ENCODE data around the gene ZNF816.
"Not testable (repeated sequence)": the region's sequence is repeated elsewhere in the genome, so short reads cannot be mapped to it uniquely, and the experiment has no call there.

ZNF816 gene

DNA sequence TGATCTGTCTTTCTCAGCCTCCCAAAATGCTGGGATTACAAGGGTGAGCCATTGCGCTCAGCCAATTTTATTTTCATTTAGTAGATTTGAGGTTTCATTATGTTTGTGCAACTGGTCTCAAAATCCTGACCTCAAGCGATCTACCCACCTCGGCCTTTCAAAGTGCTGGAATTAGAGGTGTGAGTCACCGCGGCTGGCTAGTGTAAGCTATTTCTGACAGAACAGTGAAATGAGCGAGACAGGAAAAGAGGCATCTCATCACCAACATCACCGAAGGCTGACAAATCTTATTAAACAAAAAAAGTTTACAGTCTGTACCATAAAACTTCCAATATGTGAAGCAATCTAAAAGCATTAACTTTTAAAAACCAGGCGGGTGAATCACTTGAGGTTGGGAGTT, 27.2 kb downstream of the ZNF816 start:
- H2BK15ac ChIP-seq (ENCODE audit: low read depth, poor library complexity, severe bottlenecking), result no peak overlapping the region
- no peak overlapping the region for H3K23ac ChIP-seq (ENCODE audit: low read length in 2 of 2)
- no peak overlapping the region for H3K4me2 ChIP-seq (ENCODE audit: low read length, poor library complexity, severe bottlenecking)
- H3K27me3 ChIP-seq (ENCODE audit: control insufficient read depth in 1 of 2, insufficient read depth in 1 of 2, low read length in 2 of 2), result no peaks in the 10 kb centered on the region
- H3K4me1 ChIP-seq (ENCODE audit: control insufficient read depth, insufficient read depth, low read depth, low read length), result no peaks in the 10 kb centered on the region
- H2AK5ac ChIP-seq (ENCODE audit: low read length, severe bottlenecking), result no peak overlapping the region
- no peak overlapping the region for H3K4me3 ChIP-seq (ENCODE audit: insufficient read depth in 1 of 2, low read depth in 1 of 2, low read length in 2 of 2)
- H2BK12ac ChIP-seq (ENCODE audit: low read length in 2 of 2), result no peak overlapping the region
- peaks cover 25% of the 10 kb centered on the region for H3K79me1 ChIP-seq (replicated peaks; ENCODE audit: low read length, poor library complexity, severe bottlenecking)
- H3K27ac ChIP-seq (ENCODE audit: low read length, poor library complexity, severe bottlenecking), result peak overlapping the region; percentile 49
- DNase-seq, result peak; percentile 62
- no peak overlapping the region for H3K4ac ChIP-seq (ENCODE audit: low read depth in 1 of 2, low read length in 2 of 2)
- WGBS, result 87% methylated on average over 7 of the region's 8 CpGs
- no peak overlapping the region for H4K91ac ChIP-seq (ENCODE audit: low read length)
- H2BK5ac ChIP-seq (ENCODE audit: low read depth, low read length, poor library complexity, severe bottlenecking), result no peak overlapping the region
- H3K14ac ChIP-seq (ENCODE audit: low read length in 2 of 2), result no peak overlapping the region
- peaks cover 0 to 10% of the 10 kb centered on the region in 2 experiments for H3K36me3 ChIP-seq (ENCODE audit: control insufficient read depth in 1 of 2, insufficient read depth in 2 of 2, low read depth in 1 of 2, low read length in 2 of 2)
- H4K8ac ChIP-seq (ENCODE audit: low read length), result no peak overlapping the region
- H3K18ac ChIP-seq (ENCODE audit: low read depth in 1 of 2, low read length in 2 of 2), result no peak overlapping the region
- no peak overlapping the region for H2AFZ ChIP-seq (ENCODE audit: low read depth, low read length)
- H2BK120ac ChIP-seq (ENCODE audit: low read depth, low read length), result no peak overlapping the region
- H3K9ac ChIP-seq (ENCODE audit: low read length), result no peak overlapping the region
- no peaks in the 10 kb centered on the region for H3K9me3 ChIP-seq (ENCODE audit: control insufficient read depth, low read length)

DNA sequence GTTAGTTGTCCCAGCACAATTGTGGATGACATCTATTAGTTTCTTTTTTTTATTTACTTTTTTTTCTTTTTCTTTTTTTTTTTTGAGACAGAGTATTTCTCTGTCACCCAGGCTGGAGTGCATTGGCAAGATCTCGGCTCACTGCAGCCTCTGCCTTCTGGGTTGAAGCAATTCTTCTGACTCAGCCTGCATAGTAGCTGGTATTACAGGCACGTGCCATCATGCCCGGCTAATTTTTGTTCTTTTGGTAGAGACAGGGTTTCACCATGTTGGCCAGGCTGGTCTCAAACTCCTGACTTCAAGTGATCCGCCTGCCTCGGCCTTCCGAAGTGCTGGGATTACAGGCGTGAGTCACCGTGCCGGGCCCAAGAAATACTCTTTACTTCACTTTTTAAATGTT, 38.0 kb downstream of the ZNF816 start:
- not testable (repeated sequence) for H3K9ac ChIP-seq (ENCODE audit: low read length); H2AFZ ChIP-seq (ENCODE audit: low read depth, low read length); H3K4me2 ChIP-seq (ENCODE audit: low read length, poor library complexity, severe bottlenecking); H2BK5ac ChIP-seq (ENCODE audit: low read depth, low read length, poor library complexity, severe bottlenecking); H2BK12ac ChIP-seq (ENCODE audit: low read length in 2 of 2); H3K4ac ChIP-seq (ENCODE audit: low read depth in 1 of 2, low read length in 2 of 2); H3K9me3 ChIP-seq (ENCODE audit: control insufficient read depth, low read length); DNase-seq; H3K27ac ChIP-seq (ENCODE audit: low read length, poor library complexity, severe bottlenecking); H3K4me3 ChIP-seq (ENCODE audit: insufficient read depth in 1 of 2, low read depth in 1 of 2, low read length in 2 of 2); H3K4me1 ChIP-seq (ENCODE audit: control insufficient read depth, insufficient read depth, low read depth, low read length); H2AK5ac ChIP-seq (ENCODE audit: low read length, severe bottlenecking); H3K14ac ChIP-seq (ENCODE audit: low read length in 2 of 2); H2BK15ac ChIP-seq (ENCODE audit: low read depth, poor library complexity, severe bottlenecking); H3K23ac ChIP-seq (ENCODE audit: low read length in 2 of 2); H4K91ac ChIP-seq (ENCODE audit: low read length); H3K18ac ChIP-seq (ENCODE audit: low read depth in 1 of 2, low read length in 2 of 2); H4K8ac ChIP-seq (ENCODE audit: low read length); H2BK120ac ChIP-seq (ENCODE audit: low read depth, low read length); H3K27me3 ChIP-seq (ENCODE audit: control insufficient read depth in 1 of 2, insufficient read depth in 1 of 2, low read length in 2 of 2); H3K79me1 ChIP-seq (replicated peaks; ENCODE audit: low read length, poor library complexity, severe bottlenecking)
- WGBS, result 99% methylated on average over 9 of the region's 9 CpGs
- H3K36me3 ChIP-seq (ENCODE audit: control insufficient read depth in 1 of 2, insufficient read depth in 2 of 2, low read depth in 1 of 2, low read length in 2 of 2), result peaks cover 11 to 12% of the 10 kb centered on the region in 2 experiments

GRCh38 chr19:52923778-52924593, 38.7 kb downstream of the ZNF816 start:
- no peak overlapping the region for H2BK120ac ChIP-seq (ENCODE audit: low read depth, low read length)
- H4K91ac ChIP-seq (ENCODE audit: low read length), result no peak overlapping the region
- peak overlapping the region; percentile 57 for H3K27ac ChIP-seq (ENCODE audit: low read length, poor library complexity, severe bottlenecking)
- 79% methylated on average over 14 of the region's 18 CpGs for WGBS
- H3K4me3 ChIP-seq (ENCODE audit: insufficient read depth in 1 of 2, low read depth in 1 of 2, low read length in 2 of 2), result peak overlapping the region; percentile 64 to 96
- peak overlapping the region in 1 of 2 experiments; percentile 26 for H3K4ac ChIP-seq (ENCODE audit: low read depth in 1 of 2, low read length in 2 of 2)
- no peak overlapping the region for H3K23ac ChIP-seq (ENCODE audit: low read length in 2 of 2)
- no peak overlapping the region for H4K8ac ChIP-seq (ENCODE audit: low read length)
- H3K9ac ChIP-seq (ENCODE audit: low read length), result peak overlapping the region; percentile 97
- H3K36me3 ChIP-seq (ENCODE audit: control insufficient read depth in 1 of 2, insufficient read depth in 2 of 2, low read depth in 1 of 2, low read length in 2 of 2), result peaks cover 10 to 11% of the 10 kb centered on the region in 2 experiments
- no peak overlapping the region for H2BK12ac ChIP-seq (ENCODE audit: low read length in 2 of 2)
- H3K79me1 ChIP-seq (replicated peaks; ENCODE audit: low read length, poor library complexity, severe bottlenecking), result peaks cover 6% of the 10 kb centered on the region
- peak overlapping the region; percentile 34 for H3K4me2 ChIP-seq (ENCODE audit: low read length, poor library complexity, severe bottlenecking)
- no peaks in the 10 kb centered on the region for H3K27me3 ChIP-seq (ENCODE audit: control insufficient read depth in 1 of 2, insufficient read depth in 1 of 2, low read length in 2 of 2)
- no peak overlapping the region for H3K14ac ChIP-seq (ENCODE audit: low read length in 2 of 2)
- H2AFZ ChIP-seq (ENCODE audit: low read depth, low read length), result no peak overlapping the region
- peak; percentile 28 for DNase-seq
- H3K9me3 ChIP-seq (ENCODE audit: control insufficient read depth, low read length), result no peaks in the 10 kb centered on the region
- H2BK15ac ChIP-seq (ENCODE audit: low read depth, poor library complexity, severe bottlenecking), result no peak overlapping the region
- H3K4me1 ChIP-seq (ENCODE audit: control insufficient read depth, insufficient read depth, low read depth, low read length), result peaks cover 7% of the 10 kb centered on the region
- no peak overlapping the region for H3K18ac ChIP-seq (ENCODE audit: low read depth in 1 of 2, low read length in 2 of 2)
- H2BK5ac ChIP-seq (ENCODE audit: low read depth, low read length, poor library complexity, severe bottlenecking), result no peak overlapping the region
- H2AK5ac ChIP-seq (ENCODE audit: low read length, severe bottlenecking), result no peak overlapping the region

DNA sequence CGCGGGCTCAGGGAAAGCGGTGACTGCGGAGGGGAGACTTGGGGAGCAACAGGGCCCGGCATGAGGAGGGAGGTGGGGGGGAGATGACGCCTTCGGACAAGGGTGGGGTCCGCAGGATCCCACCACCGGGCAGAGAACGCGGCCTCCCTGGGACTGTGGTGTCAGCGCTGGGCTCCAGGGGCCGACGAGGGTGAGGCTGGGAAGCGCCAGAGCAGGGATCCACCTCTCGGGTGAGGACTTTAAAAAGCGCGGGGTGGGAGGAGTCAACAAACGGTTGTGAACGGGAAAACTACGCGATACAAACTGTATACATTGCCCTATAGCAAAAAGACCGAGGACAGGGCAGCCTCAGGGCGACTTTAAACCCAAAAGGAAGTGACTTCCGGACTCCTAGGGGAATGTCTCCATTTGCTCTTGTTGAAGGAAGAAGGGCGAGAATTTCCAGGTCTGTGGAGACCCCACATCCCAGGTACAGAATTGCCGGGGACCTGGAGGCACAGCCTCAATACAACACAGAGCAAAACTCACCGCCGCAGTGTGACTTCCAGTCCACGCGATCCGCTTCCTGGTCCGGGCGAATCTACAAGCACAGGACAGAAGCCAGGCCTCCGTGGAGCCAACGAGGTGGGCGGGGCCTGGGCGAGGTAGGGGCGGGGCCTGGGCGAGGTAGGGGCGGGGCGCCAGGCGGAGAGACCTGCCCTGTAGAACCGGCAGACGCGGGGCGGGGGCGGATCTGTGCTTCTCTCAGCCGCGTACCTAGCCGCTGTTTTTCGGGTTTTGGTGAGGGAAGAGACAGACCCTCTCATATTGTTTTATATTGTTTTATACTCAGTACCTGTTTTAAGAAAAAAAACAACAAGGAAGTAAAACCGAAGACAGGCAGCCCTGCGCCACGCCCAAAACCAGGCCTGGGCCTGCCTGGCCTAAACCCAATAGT, 39.6 kb downstream of the ZNF816 start, which contains the start of gene ZNF888:
Gene ZNF888, minus strand, starts transcription at position 588 of the 937 bp plus-strand sequence. CDS start 5,555 bp downstream, outside the sequence.
- Histone ChIP-seq H3K27ac (ENCODE audit: low read length, poor library complexity, severe bottlenecking) (peak within 1 kb of the TSS; percentile 84), H2AFZ (ENCODE audit: low read depth, low read length) (peak within 1 kb of the TSS; percentile 88), H2BK120ac (ENCODE audit: low read depth, low read length) (no peak within 1 kb of the TSS), H3K23ac (ENCODE audit: low read length in 2 of 2) (peak within 1 kb of the TSS in 1 of 2 experiments; percentile 78), H3K27me3 (ENCODE audit: control insufficient read depth in 1 of 2, insufficient read depth in 1 of 2, low read length in 2 of 2) (no peaks in the 10 kb centered on the region), H2BK5ac (ENCODE audit: low read depth, low read length, poor library complexity, severe bottlenecking) (peak within 1 kb of the TSS; percentile 9), H3K9ac (ENCODE audit: low read length) (peak within 1 kb of the TSS; percentile 97), H4K91ac (ENCODE audit: low read length) (no peak within 1 kb of the TSS), H3K36me3 (ENCODE audit: control insufficient read depth in 1 of 2, insufficient read depth in 2 of 2, low read depth in 1 of 2, low read length in 2 of 2) (peaks cover 1 to 11% of the 10 kb centered on the region in 2 experiments), H3K9me3 (ENCODE audit: control insufficient read depth, low read length) (no peaks in the 10 kb centered on the region), H3K4me1 (ENCODE audit: control insufficient read depth, insufficient read depth, low read depth, low read length) (peaks cover 7% of the 10 kb centered on the region), H2BK12ac (ENCODE audit: low read length in 2 of 2) (peak within 1 kb of the TSS in 1 of 2 experiments; percentile 3), H2AK5ac (ENCODE audit: low read length, severe bottlenecking) (no peak within 1 kb of the TSS), H2BK15ac (ENCODE audit: low read depth, poor library complexity, severe bottlenecking) (no peak within 1 kb of the TSS), H3K4me3 (ENCODE audit: insufficient read depth in 1 of 2, low read depth in 1 of 2, low read length in 2 of 2) (peak within 1 kb of the TSS; percentile 64 to 96), H3K4me2 (ENCODE audit: low read length, poor library complexity, severe bottlenecking) (peak within 1 kb of the TSS; percentile 99), H3K79me1 (replicated peaks; ENCODE audit: low read length, poor library complexity, severe bottlenecking) (peaks cover 6% of the 10 kb centered on the region), H3K18ac (ENCODE audit: low read depth in 1 of 2, low read length in 2 of 2) (peak within 1 kb of the TSS; percentile 15 to 93), H3K4ac (ENCODE audit: low read depth in 1 of 2, low read length in 2 of 2) (peak within 1 kb of the TSS in 1 of 2 experiments; percentile 93), H3K14ac (ENCODE audit: low read length in 2 of 2) (peak within 1 kb of the TSS in 1 of 2 experiments; percentile 81), H4K8ac (ENCODE audit: low read length) (peak within 1 kb of the TSS; percentile 2)
- 7% methylated on average over 31 of the region's 55 CpGs for WGBS
- peak; percentile 87 for DNase-seq

All from mesenchymal stem cell (in vitro differentiated cells and primary cell).